Trophoblast cell (in vitro differentiated cells and primary cell): ENCODE measurements around the gene ALKBH6.

Experiments used
- DNase-seq, 2 donors: peaks; one replicate each; pipeline ENCODE4 v3.0.0-alpha.2; 2016
- H2AFZ ChIP-seq: 2 replicates; pipeline ENCODE4 v1.6.1; 2013; ENCODE audit warnings: low read length, moderate library complexity, mild to moderate bottlenecking; ENCODE audit not compliant: insufficient read depth, poor library complexity
- H2AK5ac ChIP-seq: 2 replicates; pipeline ENCODE4 v1.6.1; 2013; ENCODE audit warnings: mild to moderate bottlenecking, low read length
- H2BK120ac ChIP-seq: 2 replicates; pipeline ENCODE4 v1.6.1; 2013; ENCODE audit warnings: low read length, mild to moderate bottlenecking, moderate library complexity; ENCODE audit not compliant: insufficient read depth, poor library complexity
- H2BK12ac ChIP-seq: 2 replicates; pipeline ENCODE4 v1.6.1; 2013; ENCODE audit warnings: mild to moderate bottlenecking, low read length, moderate library complexity
- H2BK5ac ChIP-seq: 2 replicates; pipeline ENCODE4 v1.6.1; 2013; ENCODE audit warnings: low read length, low read depth, moderate library complexity, mild to moderate bottlenecking; ENCODE audit not compliant: poor library complexity
- H3K14ac ChIP-seq: 2 replicates; pipeline ENCODE4 v1.6.1; 2013; ENCODE audit warnings: mild to moderate bottlenecking, low read length
- H3K18ac ChIP-seq: 2 replicates; pipeline ENCODE4 v1.6.1; 2013; ENCODE audit warnings: mild to moderate bottlenecking, low read length
- H3K23ac ChIP-seq: 2 replicates; pipeline ENCODE4 v1.6.1; 2013; ENCODE audit warnings: low read length
- H3K27ac ChIP-seq: 2 replicates; pipeline ENCODE4 v1.5.1; 2013; ENCODE audit warnings: low read depth, mild to moderate bottlenecking, inconsistent platforms, low read length, moderate library complexity
- H3K27me3 ChIP-seq: 2 replicates; pipeline ENCODE4 v1.6.1; 2013; ENCODE audit warnings: inconsistent platforms, mild to moderate bottlenecking, low read length, moderate library complexity; ENCODE audit not compliant: insufficient read depth
- H3K36me3 ChIP-seq, 2 experiments: 1 replicate in 1 of 2; 2 replicates in 1 of 2; pipeline ENCODE4 v1.6.1; 2013; ENCODE audit warnings: low read length in 2 of 2, mild to moderate bottlenecking in 2 of 2, moderate library complexity in 1 of 2; ENCODE audit not compliant: insufficient read depth in 2 of 2, control insufficient read depth in 1 of 2
- H3K4ac ChIP-seq: 2 replicates; pipeline ENCODE4 v1.6.1; 2013; ENCODE audit warnings: low read depth, mild to moderate bottlenecking, low read length, moderate library complexity
- H3K4me1 ChIP-seq, 2 experiments: 1 replicate in 1 of 2; 2 replicates in 1 of 2; pipeline ENCODE4 v1.6.1; 2013; ENCODE audit warnings: low read length in 2 of 2, mild to moderate bottlenecking in 2 of 2, moderate library complexity in 1 of 2; ENCODE audit not compliant: insufficient read depth in 2 of 2, control insufficient read depth in 1 of 2
- H3K4me2 ChIP-seq: 2 replicates; pipeline ENCODE4 v1.6.1; 2013; ENCODE audit warnings: inconsistent platforms, mild to moderate bottlenecking, low read length, moderate library complexity
- H3K4me3 ChIP-seq: 2 replicates; pipeline ENCODE4 v1.5.1; 2013; ENCODE audit warnings: mild to moderate bottlenecking, low read depth, low read length, inconsistent platforms
- H3K79me1 ChIP-seq: one replicate; pipeline ENCODE4 v1.6.1; 2013; ENCODE audit warnings: low read length
- H3K79me2 ChIP-seq: 2 replicates; pipeline ENCODE4 v1.6.1; 2013; ENCODE audit warnings: low read length, mild to moderate bottlenecking; ENCODE audit not compliant: control insufficient read depth, insufficient read depth, poor library complexity
- H3K9ac ChIP-seq: 2 replicates; pipeline ENCODE4 v1.6.1; 2013; ENCODE audit warnings: mild to moderate bottlenecking, low read length
- H3K9me3 ChIP-seq: 2 replicates; pipeline ENCODE4 v1.6.1; 2013; ENCODE audit warnings: low read depth, mild to moderate bottlenecking, control low read depth, inconsistent platforms, low read length; ENCODE audit not compliant: insufficient read depth
- H4K12ac ChIP-seq: 2 replicates; pipeline ENCODE4 v1.6.1; 2013; ENCODE audit warnings: low read depth, mild to moderate bottlenecking, low read length, moderate library complexity
- H4K8ac ChIP-seq: 2 replicates; pipeline ENCODE4 v1.6.1; 2013; ENCODE audit warnings: low read depth, mild to moderate bottlenecking, low read length, moderate library complexity
- H4K91ac ChIP-seq: one replicate; pipeline ENCODE4 v1.6.1; 2013; ENCODE audit warnings: low read depth, mild to moderate bottlenecking, low read length, moderate library complexity
- WGBS: extraction: QIAGEN DNeasy Blood & Tissue Kit; methylation state at CpG from one replicate; pipeline ENCODE4 v1.1.7; 2013; ENCODE audit warnings: missing lambda C conversion rate; ENCODE audit not compliant: insufficient read length, insufficient coverage; ENCODE audit errors: extremely low coverage; 5-methylcytosine and 5-hydroxymethylcytosine counted together

Gene ALKBH6

DNA sequence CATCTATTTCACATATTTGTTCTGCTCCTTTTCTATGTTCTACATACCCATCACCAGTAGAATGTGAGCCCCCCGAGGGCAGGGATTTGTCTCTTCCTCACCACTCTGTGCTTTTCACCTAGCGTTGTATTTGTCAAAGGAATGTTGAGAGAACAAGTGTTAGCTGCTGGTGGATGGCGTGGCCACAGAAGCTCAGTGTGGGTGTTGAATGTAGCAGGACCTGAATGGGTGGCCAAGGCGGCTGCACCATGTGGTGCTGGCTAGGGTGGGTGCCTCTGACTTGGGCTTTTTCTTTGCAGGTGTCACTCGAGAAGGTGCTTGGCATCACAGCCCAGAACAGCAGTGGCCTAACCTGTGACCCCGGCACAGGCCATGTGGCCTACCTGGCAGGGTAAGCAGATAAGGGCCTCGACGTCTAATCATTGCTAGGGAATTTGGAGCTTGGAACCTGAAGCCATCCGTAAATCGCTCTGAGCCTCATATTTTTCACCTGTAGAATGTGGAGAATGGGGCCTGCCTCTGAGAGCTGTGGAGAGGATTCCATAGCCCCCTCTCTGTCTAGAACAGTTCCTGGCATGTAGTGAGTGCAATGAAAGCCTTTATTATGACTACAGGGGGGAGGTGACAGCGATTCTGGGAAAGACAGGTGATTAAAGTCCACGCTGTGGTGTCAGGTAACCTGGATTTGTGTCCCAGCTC lies 44.6 kb upstream of the ALKBH6 start:
- no peak overlapping the region for H2BK120ac ChIP-seq
- no peaks in the 10 kb centered on the region for H3K27me3 ChIP-seq
- H2AFZ ChIP-seq: no peak overlapping the region
- WGBS: no CpG with 5 or more reads among the region's 12 CpGs
- H3K9me3 ChIP-seq: peaks cover 3% of the 10 kb centered on the region
- H3K79me1 ChIP-seq: peaks cover 14% of the 10 kb centered on the region
- no peak overlapping the region for H3K14ac ChIP-seq
- no peak overlapping the region for H3K18ac ChIP-seq
- no peak overlapping the region for H2BK5ac ChIP-seq
- no peak overlapping the region for H2AK5ac ChIP-seq
- H4K91ac ChIP-seq: no peak overlapping the region
- no peak overlapping the region for H3K4ac ChIP-seq
- H3K23ac ChIP-seq: no peak overlapping the region
- H2BK12ac ChIP-seq: no peak overlapping the region
- H4K8ac ChIP-seq: no peak overlapping the region
- no peak overlapping the region for H3K4me2 ChIP-seq
- peaks cover 6% of the 10 kb centered on the region for H3K79me2 ChIP-seq
- H3K36me3 ChIP-seq: peaks cover 20 to 31% of the 10 kb centered on the region in 2 experiments
- H3K4me1 ChIP-seq: peaks cover 0 to 2% of the 10 kb centered on the region in 2 experiments
- H4K12ac ChIP-seq: no peak overlapping the region
- no peak overlapping the region for H3K27ac ChIP-seq
- no peak overlapping the region for H3K9ac ChIP-seq
- no peak overlapping the region for H3K4me3 ChIP-seq
- DNase-seq: peak; percentile 68 to 80

DNA sequence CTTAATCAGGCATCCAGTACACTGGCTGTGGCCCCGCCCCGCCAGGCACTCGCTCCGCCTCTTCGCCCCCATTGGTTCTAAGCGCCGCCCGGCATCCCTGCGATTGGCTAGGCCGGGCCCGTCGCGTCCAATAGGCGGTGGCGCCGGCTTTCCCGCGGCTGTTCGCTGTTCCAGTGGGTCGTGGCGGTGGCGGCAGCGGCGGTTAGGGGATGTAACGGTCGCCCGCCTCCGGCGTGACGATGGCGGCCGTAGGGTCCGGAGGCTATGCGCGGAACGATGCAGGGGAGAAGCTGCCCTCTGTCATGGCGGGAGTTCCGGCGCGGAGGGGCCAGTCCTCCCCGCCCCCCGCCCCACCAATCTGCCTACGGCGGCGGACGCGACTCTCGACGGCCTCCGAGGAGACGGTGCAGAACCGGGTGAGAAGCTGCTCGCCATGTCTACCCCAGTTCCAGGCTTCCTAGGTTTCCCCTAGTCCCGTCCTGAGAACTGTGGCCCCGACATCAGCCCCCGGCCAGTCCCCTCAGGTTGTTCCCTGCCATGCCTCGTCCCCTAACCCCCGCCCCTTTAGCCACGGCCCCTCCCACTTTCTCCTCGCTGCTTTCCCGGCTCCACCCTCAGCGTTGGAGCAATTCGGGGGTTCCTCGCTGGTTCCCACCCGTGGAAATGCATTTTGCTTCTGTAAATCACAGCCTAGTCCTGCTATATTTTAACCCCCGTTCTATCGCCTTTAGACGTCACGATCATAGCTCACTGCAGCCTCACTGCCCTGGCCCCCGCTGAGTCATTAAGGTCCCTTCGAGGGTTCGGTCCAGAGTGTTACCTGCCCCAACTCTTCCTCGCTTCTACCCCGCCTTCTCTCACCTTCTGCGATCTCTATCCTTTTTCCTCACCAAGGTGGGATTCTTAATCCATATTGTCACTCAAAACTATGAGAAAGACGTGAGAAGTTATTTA lies 41.0 kb upstream of the ALKBH6 start, which contains the start of gene WDR62:
Gene WDR62, plus strand, starts transcription at position 165 of the 954 bp plus-strand sequence. Its CDS starts 75 bp downstream, at position 240.
- Histone ChIP-seq H3K4me1 (peaks cover 0 to 3% of the 10 kb centered on the region in 2 experiments), H2BK120ac (peak within 1 kb of the TSS; percentile 30), H3K27me3 (no peaks in the 10 kb centered on the region), H2BK5ac (peak within 1 kb of the TSS; percentile 71), H3K18ac (peak within 1 kb of the TSS; percentile 75), H3K79me2 (peaks cover 6% of the 10 kb centered on the region), H3K23ac (no peak within 1 kb of the TSS), H3K4me3 (peak within 1 kb of the TSS; percentile 92), H3K36me3 (peaks cover 6 to 15% of the 10 kb centered on the region in 2 experiments), H3K9me3 (peaks cover 3% of the 10 kb centered on the region), H2BK12ac (no peak within 1 kb of the TSS), H4K12ac (peak within 1 kb of the TSS; percentile 50), H3K4me2 (peak within 1 kb of the TSS; percentile 86), H3K4ac (peak within 1 kb of the TSS; percentile 35), H3K79me1 (peaks cover 15% of the 10 kb centered on the region), H2AK5ac (no peak within 1 kb of the TSS), H3K27ac (peak within 1 kb of the TSS; percentile 93), H2AFZ (peak within 1 kb of the TSS; percentile 98), H3K14ac (peak within 1 kb of the TSS; percentile 42), H4K8ac (peak within 1 kb of the TSS; percentile 79), H4K91ac (peak within 1 kb of the TSS; percentile 85), H3K9ac (peak within 1 kb of the TSS; percentile 45)
- WGBS: no CpG with 5 or more reads among the region's 76 CpGs
- DNase-seq: peak; percentile 92 to 94

- Histone ChIP-seq H3K18ac (peak within 1 kb of the TSS; percentile 75), H3K14ac (peak within 1 kb of the TSS; percentile 42), H3K79me1 (peaks cover 15% of the 10 kb centered on the region), H2AK5ac (no peak within 1 kb of the TSS), H4K12ac (peak within 1 kb of the TSS; percentile 50), H3K4ac (peak within 1 kb of the TSS; percentile 35), H3K27me3 (no peaks in the 10 kb centered on the region), H3K4me3 (peak within 1 kb of the TSS; percentile 92), H3K27ac (peak within 1 kb of the TSS; percentile 93), H2BK120ac (peak within 1 kb of the TSS; percentile 30), H2BK5ac (peak within 1 kb of the TSS; percentile 71), H3K23ac (no peak within 1 kb of the TSS), H3K9ac (peak within 1 kb of the TSS; percentile 45), H2AFZ (peak within 1 kb of the TSS; percentile 98), H2BK12ac (no peak within 1 kb of the TSS), H3K4me1 (peaks cover 0 to 3% of the 10 kb centered on the region in 2 experiments), H4K8ac (peak within 1 kb of the TSS; percentile 79), H3K4me2 (peak within 1 kb of the TSS; percentile 86), H3K79me2 (peaks cover 6% of the 10 kb centered on the region), H3K36me3 (peaks cover 3 to 9% of the 10 kb centered on the region in 2 experiments), H3K9me3 (no peaks in the 10 kb centered on the region), H4K91ac (peak within 1 kb of the TSS; percentile 85)
- peak; percentile 97 to 98 for DNase-seq
- no CpG with 5 or more reads among the region's 56 CpGs for WGBS
Observed at GRCh38 chr19:36054119-36054732, 40.2 kb upstream of the ALKBH6 start, which contains the start of gene THAP8. THAP8 (minus strand) TSS chr19:36054285; CDS start chr19:36054217, 68 bp downstream.

DNA sequence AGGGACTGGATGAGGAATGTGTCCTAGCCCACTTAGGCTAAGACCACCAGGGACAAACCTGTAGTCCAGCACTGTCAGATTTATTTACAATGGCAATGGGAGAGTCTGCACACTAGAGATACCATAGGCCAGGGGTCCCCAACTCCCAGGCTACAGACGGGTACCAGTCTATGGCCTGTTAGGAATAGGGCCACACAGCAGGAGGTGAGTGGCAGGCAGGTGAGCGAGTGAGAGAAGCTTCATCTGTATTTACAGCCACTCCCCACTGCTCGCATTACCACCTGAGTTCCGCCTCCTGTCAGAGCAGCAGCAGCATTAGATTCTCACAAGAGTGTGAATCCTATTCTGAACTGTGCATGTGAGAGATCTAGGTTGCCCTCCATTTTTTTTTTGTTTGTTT lies 37.6 kb upstream of the ALKBH6 start:
- peaks cover 15% of the 10 kb centered on the region for H3K79me1 ChIP-seq

More for the DNA sequence above, 37.6 kb upstream of the ALKBH6 start:
- Histone ChIP-seq H3K4me2 (no peak overlapping the region), H3K4me1 (peaks cover 0 to 3% of the 10 kb centered on the region in 2 experiments), H3K23ac (no peak overlapping the region), H2AFZ (no peak overlapping the region), H4K8ac (no peak overlapping the region), H3K79me2 (peaks cover 6% of the 10 kb centered on the region), H3K4ac (no peak overlapping the region), H2BK120ac (no peak overlapping the region), H3K18ac (no peak overlapping the region), H3K27ac (no peak overlapping the region), H3K36me3 (no peaks in the 10 kb centered on the region), H4K12ac (no peak overlapping the region), H3K9me3 (no peaks in the 10 kb centered on the region), H2BK12ac (no peak overlapping the region), H3K4me3 (no peak overlapping the region), H2BK5ac (no peak overlapping the region), H2AK5ac (no peak overlapping the region), H3K27me3 (no peaks in the 10 kb centered on the region), H3K9ac (no peak overlapping the region), H4K91ac (no peak overlapping the region), H3K14ac (no peak overlapping the region)
- no CpG with 5 or more reads among the region's 4 CpGs for WGBS
- DNase-seq: no peak
